Measurements from ENCODE around the gene CYP51A1.
"Not testable (repeated sequence)": the region's sequence is repeated elsewhere in the genome, so short reads cannot be mapped to it uniquely, and the experiment has no call there.

CYP51A1 gene

GRCh38 chr7:92133133-92133736 lies 1.0 kb downstream of the CYP51A1 start:
- FAIRE-seq (no peak), DNase-seq (ENCODE audit: extremely low spot score, insufficient read length, low read depth) (no peak)

GRCh38 chr7:92131764-92132330 lies 2.4 kb downstream of the CYP51A1 start:
- DNase-seq (ENCODE audit: extremely low spot score, insufficient read length, low read depth) (no peak), FAIRE-seq (no peak)

- no peak for FAIRE-seq
- no peak for DNase-seq (ENCODE audit: extremely low spot score, insufficient read length, low read depth)
Measured at GRCh38 chr7:92131093-92131492, 3.2 kb downstream of the CYP51A1 start.

- DNase-seq (ENCODE audit: extremely low spot score, insufficient read length, low read depth), result no peak
- FAIRE-seq, result no peak
Measured at GRCh38 chr7:92121681-92122080, 12.6 kb downstream of the CYP51A1 start.

GRCh38 chr7:92119213-92119759 lies 15.0 kb downstream of the CYP51A1 start:
- DNase-seq (ENCODE audit: extremely low spot score, insufficient read length, low read depth) (no peak), FAIRE-seq (peak; percentile 5)

- FAIRE-seq (no peak), DNase-seq (ENCODE audit: extremely low spot score, insufficient read length, low read depth) (no peak)
Measured at GRCh38 chr7:92116949-92117348, 17.3 kb downstream of the CYP51A1 start.

GRCh38 chr7:92115821-92116220 lies 18.5 kb downstream of the CYP51A1 start:
- DNase-seq (ENCODE audit: extremely low spot score, insufficient read length, low read depth), result no peak

GRCh38 chr7:92110857-92111256 lies 23.4 kb downstream of the CYP51A1 start:
- no peak for DNase-seq (ENCODE audit: extremely low spot score, insufficient read length, low read depth)
- FAIRE-seq, result no peak

More at GRCh38 chr7:92115821-92116220, 18.5 kb downstream of the CYP51A1 start:
- FAIRE-seq, result no peak

- DNase-seq (ENCODE audit: extremely low spot score, insufficient read length, low read depth) (no peak), FAIRE-seq (no peak)
Measured at GRCh38 chr7:92108821-92109220, 25.5 kb downstream of the CYP51A1 start.

GRCh38 chr7:92102862-92103261 lies 31.4 kb downstream of the CYP51A1 start:
- not testable (repeated sequence) for FAIRE-seq

GRCh38 chr7:92100534-92100933 lies 33.7 kb downstream of the CYP51A1 start:
- no peak for FAIRE-seq
- no peak for DNase-seq (ENCODE audit: extremely low spot score, insufficient read length, low read depth)

More at GRCh38 chr7:92102862-92103261, 31.4 kb downstream of the CYP51A1 start:
- DNase-seq (ENCODE audit: extremely low spot score, insufficient read length, low read depth), result not testable (repeated sequence)

- no peak for FAIRE-seq
- no peak for DNase-seq (ENCODE audit: extremely low spot score, insufficient read length, low read depth)
Measured at GRCh38 chr7:92095380-92095779, 38.9 kb downstream of the CYP51A1 start.

GRCh38 chr7:92092210-92092609 lies 42.1 kb downstream of the CYP51A1 start:
- FAIRE-seq (no peak), DNase-seq (ENCODE audit: extremely low spot score, insufficient read length, low read depth) (no peak)

GRCh38 chr7:92088266-92088665 lies 46.0 kb downstream of the CYP51A1 start:
- DNase-seq (ENCODE audit: extremely low spot score, insufficient read length, low read depth) (no peak), FAIRE-seq (no peak)

- not testable (repeated sequence) for DNase-seq (ENCODE audit: extremely low spot score, insufficient read length, low read depth); FAIRE-seq
Measured at GRCh38 chr7:92083922-92084321, 50.4 kb downstream of the CYP51A1 start.

GRCh38 chr7:92076509-92076908 lies 57.8 kb downstream of the CYP51A1 start:
- DNase-seq (ENCODE audit: extremely low spot score, insufficient read length, low read depth) (no peak), FAIRE-seq (no peak)

GRCh38 chr7:92075455-92076158 lies 58.7 kb downstream of the CYP51A1 start:
- FAIRE-seq, result peak; percentile 63
- DNase-seq (ENCODE audit: extremely low spot score, insufficient read length, low read depth), result peak; percentile 4

GRCh38 chr7:92072708-92073107 lies 61.6 kb downstream of the CYP51A1 start:
- DNase-seq (ENCODE audit: extremely low spot score, insufficient read length, low read depth) (no peak), FAIRE-seq (no peak)

- DNase-seq (ENCODE audit: extremely low spot score, insufficient read length, low read depth) (no peak), FAIRE-seq (no peak)
Measured at GRCh38 chr7:92072121-92072520, 62.2 kb downstream of the CYP51A1 start.

- no peak for FAIRE-seq
Measured at GRCh38 chr7:92071032-92071431, 63.2 kb downstream of the CYP51A1 start.

GRCh38 chr7:92064438-92065029 lies 69.7 kb downstream of the CYP51A1 start:
- no peak for FAIRE-seq
- no peak for DNase-seq (ENCODE audit: extremely low spot score, insufficient read length, low read depth)

More at GRCh38 chr7:92071032-92071431, 63.2 kb downstream of the CYP51A1 start:
- DNase-seq (ENCODE audit: extremely low spot score, insufficient read length, low read depth), result no peak

Data from GM18507 (cell line).